GM18907 (cell line): ENCODE data around the gene EPHA2.
"Not testable (repeated sequence)": the region's sequence is repeated elsewhere in the genome, so short reads cannot be mapped to it uniquely, and the experiment has no call there.

Experiments
- ATAC-seq: cut with Tn5 transposase; IDR thresholded peaks from one replicate; pipeline ENCODE4 v1.9.1; 2021; ENCODE audit warnings: mild to moderate bottlenecking, moderate library complexity; ENCODE audit not compliant: unreplicated experiment

The EPHA2 gene

DNA sequence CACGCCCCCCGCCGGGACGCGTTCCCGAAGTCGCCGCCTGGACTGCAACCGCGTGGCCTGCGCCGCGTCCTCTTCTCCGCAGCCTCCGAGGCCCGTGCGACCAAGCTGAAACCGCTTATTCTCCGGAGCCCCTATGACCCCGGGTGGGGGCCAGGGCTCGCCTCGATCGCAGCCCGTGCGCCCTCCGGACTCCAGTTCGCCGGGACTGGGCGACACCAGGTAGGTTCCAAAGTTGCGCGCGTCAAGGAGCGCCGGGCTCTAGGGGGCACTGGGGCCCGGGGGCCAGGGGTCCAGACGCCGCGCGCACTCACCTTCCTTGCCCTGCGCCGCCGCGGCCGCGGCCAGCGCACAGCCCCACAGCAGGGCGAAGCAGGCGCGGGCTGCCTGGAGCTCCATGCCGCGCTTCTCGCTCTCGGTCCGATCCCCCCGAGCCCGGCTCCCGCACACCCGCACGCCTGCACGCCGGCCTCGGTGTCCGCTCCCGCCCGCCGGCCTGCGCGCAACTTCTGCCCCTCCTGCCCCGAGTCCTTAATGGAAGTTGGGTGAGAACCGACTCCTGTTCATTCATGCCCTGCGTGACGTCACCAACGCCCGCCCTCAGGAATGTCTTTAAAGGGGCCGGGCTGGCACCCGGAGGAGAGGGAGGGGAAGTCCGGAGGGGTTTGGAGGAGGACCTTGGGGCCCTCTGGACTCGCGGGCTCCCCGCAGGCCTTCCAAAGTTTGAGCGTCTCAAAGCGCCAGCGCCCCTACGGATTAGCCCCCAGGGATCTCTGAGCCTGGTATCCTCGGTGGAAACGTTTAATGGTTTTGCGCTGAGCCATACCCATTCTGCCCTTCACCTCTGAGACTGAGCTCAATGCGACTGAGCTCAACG lies at the start of gene EPHA2:
EPHA2 (minus strand) TSS at position 533 of the 874 bp plus-strand sequence; CDS start at position 396, 137 bp downstream.
- ATAC-seq: no peak

GRCh38 chr1:16205334-16205671 lies 49.4 kb upstream of the EPHA2 start:
- ATAC-seq: no peak

DNA sequence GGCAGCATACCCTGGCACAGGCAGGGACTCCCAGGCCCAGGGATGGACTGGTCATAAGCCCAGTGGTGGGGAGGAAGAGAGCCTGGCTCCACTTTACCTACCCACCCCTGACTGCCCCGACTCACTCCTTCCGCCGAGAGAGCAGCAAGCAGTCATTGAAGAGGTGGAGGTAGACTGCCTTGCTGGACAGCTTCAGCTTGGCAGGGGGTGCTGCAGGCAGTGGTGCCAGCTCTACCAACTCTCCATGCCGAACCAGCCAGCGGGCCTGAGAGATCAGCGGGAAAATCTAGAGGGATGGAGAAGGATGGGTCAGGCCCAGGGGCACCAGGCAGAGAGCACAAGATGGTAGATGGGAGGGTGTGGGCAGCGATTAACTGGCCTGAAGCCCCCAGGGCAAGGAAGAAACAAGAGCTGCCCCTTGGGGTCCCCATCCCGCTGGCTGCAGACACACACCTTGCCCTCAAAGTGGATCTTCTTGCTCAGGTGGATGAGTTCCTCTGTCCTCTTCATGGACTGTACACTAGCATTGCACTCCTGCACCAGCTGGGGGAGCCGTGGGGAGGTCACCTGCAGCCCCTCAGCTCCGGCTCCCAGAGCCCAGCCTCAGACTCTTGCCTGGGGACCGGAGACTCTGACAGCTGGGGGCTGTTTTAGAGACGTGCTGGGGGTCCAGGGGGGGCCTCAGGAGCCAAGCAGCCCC lies 48.9 kb upstream of the EPHA2 start:
- ATAC-seq: no peak

- no peak for ATAC-seq
Observed at GRCh38 chr1:16204216-16204615, 48.3 kb upstream of the EPHA2 start.

- ATAC-seq: no peak
Observed at GRCh38 chr1:16203550-16203949, 47.7 kb upstream of the EPHA2 start.

DNA sequence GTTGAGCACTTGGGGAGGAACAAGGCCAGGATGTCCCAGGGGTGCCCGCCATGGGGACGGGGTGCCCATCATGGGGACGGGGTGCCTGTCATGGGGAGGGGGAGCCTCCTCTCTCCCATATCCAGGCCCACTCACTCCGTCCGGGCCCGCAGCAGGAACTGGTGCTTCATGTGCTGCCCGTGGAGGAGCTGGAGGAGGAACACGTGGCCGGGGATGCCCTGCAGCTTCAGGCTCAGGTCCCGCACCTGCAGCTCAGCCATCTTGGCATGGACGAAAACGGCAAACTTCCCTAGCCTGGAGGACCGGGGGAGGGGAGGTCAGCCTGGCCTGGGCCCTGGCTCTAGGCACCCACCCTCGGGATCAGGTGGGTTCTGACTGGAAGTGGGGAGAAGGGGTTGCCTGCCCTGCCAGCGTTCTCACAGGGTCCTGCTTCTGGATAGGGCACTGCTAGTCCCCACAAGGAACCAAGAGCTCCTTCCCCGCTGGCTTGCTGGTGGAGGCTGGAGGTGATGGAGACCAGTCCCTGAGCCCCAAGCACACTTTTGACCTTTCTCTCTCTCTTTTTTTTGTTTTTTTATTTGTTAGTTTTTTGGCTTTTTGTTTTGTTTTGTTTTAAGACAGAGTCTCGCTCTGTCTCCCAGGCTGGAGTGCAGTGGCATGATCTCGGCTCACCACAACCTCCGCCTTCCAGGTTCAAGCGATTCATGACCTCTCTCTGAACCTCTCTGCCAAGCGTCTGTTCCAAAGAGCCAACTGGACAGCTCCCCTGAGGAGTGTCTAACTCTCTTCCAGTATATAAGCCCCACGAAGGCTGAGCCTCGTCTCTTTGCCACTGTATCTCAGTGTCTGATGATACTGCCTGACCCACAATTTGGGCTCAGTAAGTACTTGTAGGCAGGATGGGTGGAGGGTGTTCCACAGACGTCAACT lies 46.7 kb upstream of the EPHA2 start:
- ATAC-seq: no peak

DNA sequence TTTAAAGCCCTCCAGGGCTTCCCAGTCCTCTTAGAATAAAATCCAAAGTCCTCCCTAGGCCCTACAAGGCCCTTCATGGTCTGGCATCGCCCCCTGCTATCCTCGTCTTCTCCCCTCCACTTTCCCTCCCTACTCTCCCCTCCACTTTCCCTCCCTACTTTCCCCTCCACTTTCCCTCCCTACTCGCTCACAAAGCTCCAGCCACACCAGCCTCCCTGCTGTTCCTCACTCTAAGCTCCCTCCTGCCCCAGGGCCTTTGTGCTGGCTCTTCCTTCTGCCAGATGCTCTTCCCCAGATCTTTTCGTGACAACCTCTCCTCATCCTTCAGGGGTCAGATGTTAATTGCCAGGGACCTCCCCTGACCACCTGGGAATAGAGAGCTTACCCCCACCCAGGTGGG lies 43.8 kb upstream of the EPHA2 start:
- no peak for ATAC-seq

DNA sequence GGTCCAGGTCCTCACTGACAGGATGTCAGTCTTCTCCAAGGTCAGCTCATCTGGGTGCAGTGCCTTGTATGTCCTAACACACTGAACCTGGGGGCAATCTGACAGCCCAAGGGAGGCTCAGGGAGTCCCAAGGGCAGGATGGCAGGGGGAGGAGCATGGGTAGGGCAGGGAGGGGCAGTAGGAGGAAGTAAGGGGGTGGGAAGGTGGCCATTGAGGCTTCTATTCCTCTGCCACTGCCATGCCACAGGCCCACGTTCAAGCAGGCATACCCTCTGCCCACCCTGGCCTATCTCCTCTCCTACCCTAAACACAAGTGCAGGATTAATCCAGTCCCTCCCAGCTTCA lies 43.3 kb upstream of the EPHA2 start:
- ATAC-seq: no peak

GRCh38 chr1:16198444-16199156 lies 42.7 kb upstream of the EPHA2 start:
- ATAC-seq: no peak

DNA sequence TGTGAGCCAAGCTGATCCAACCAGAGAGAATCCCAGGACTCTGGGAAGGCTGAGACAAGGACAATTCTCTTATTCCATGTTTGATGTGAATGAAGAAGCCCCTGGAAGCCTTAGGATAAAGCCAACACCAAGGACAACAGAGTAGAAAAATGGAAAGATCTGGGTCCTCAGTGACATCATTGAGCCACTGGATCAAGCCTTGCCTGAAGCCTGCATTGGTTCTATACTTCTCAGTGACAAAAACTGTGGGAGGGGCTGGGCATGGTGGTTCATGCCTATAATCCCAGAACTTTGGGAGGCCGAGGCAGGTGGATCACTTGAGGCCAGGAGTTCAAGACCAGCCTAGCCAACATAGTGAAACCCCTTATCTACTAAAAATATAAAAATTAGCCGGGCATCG lies 41.0 kb upstream of the EPHA2 start:
- no peak for ATAC-seq

DNA sequence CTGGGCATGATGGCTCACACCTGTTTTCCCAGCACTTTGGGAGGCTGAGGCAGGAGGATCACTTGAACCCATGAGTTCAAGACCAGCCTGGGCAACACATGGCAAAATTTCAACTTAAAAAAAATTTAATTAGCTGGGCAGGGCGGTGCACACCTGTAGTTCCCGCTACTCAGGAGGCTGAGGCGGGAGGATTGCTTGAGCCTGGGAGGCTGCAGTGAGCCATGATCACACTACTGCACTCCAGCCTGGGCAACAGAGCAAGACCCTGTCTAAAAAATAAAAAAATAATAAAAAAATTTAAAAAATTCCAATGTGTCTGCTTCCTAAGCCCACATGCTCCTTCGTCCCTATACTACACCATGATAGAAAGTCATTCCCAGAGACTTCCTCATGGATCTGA lies 40.3 kb upstream of the EPHA2 start:
- ATAC-seq: not testable (repeated sequence)

GRCh38 chr1:16195518-16195905 lies 39.6 kb upstream of the EPHA2 start:
- ATAC-seq: no peak

DNA sequence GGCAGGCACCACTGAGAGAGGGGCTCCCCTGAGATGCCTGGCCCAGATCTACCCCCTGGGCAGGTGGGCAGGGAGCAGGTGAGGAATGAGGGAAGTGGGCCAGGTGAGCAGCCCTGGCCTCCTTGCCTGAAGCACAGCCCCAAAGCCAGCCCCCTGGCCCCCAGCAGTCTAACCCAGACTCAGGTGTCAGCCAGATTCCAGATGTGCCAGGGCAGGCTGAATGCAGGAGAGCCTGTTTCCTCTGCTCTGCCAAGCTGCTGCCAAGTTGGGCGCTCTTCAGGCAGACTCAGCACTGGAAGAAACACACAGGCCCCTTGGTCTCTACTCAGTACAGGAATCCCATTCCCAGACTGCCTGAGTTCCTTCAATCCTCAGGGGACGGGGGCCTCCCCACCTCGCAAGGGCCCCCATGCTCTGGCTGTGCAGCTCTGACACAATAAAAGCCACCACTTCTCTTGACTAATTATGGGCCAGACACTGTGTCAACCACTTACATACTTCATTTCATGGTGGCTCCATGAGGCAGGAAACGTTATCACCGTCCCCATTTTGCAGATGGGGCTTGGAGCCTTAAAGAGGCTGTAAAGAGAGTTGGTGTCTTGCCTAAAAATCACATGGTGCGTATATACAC lies 36.2 kb upstream of the EPHA2 start:
- no peak for ATAC-seq

DNA sequence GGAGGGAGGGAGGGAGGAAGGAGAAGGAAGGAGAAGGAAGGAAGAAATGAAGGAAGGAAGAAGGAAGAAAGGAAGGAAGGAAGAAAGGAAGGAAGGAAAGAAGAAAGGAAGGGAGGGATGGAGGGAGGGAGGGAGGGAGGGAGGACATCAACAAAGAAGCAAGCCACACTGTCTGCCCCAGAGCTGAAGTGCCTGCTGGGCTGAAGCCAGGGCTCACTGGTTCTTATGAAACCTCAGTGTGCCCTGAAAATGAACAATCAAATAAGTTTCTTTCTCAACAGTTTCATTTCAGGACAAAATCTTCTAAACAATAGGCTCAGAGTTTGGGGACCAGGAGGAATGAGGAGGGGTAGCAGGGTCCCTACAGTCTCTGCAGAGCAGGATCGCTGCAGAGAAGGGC lies 35.4 kb upstream of the EPHA2 start:
- ATAC-seq: no peak

DNA sequence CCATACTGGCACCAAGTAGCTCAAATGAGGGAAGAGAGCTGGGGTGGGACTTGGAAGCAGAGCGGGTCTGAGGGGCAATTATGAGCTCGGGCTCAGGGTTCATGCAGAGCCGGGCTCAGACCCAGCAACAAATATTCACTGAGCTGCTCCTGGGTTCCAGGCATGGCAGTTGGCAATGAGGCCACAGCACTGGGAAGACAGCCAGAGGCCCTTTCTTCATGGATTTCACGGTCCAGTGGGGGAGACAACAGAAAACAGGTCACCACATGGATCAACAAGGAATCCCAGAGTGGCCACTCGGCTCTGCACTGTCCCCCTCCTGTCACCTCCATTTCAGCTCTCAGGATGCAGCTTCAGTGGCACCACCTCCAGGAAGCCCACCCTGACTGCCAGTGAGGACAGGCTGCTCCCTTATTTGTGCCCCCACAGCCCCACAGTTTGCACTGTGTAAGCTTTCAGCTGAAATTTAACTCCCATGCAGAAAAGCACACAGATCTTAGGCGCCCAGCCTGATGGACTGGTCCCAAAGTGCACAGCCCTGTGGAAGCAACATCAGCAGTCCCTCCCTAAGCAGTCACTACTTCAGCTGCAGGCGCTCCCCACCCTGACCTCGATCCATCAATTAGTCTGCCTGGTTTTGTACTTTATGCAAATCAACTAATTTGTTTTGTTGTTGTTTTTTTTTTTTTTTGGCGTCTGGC lies 34.2 kb upstream of the EPHA2 start:
- no peak for ATAC-seq

GRCh38 chr1:16189003-16189402 lies 33.1 kb upstream of the EPHA2 start:
- no peak for ATAC-seq

DNA sequence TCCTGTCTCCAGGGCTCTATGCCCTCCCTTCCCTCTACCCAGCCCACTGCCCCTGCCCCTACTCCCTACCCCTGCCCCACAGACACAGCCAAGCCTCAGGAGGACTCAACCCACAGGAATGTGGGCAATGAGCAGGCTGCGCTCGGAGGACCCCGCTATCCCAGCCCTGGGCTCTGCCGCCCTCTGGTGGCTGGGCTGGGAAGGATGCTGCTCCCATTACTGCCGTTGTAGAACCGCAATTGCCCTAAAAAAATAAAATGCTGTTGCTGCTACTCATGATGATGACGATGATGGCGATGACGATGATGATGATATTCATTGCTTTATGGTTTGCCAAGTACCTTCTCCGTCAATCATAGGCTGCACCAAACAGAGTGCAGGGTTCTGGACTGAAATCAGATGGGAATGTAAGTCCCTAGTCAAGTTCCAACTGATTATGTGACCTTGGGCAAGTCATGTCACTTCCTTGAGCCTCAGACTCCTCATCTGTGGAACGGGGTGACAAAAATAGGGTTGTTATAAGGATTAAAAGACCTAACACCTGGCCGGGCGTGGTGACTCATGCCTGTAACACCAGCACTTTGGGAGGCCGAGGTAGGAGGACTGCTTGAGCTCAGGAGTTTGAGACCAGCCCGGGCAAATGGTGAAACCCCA lies 32.0 kb upstream of the EPHA2 start:
- ATAC-seq: no peak

DNA sequence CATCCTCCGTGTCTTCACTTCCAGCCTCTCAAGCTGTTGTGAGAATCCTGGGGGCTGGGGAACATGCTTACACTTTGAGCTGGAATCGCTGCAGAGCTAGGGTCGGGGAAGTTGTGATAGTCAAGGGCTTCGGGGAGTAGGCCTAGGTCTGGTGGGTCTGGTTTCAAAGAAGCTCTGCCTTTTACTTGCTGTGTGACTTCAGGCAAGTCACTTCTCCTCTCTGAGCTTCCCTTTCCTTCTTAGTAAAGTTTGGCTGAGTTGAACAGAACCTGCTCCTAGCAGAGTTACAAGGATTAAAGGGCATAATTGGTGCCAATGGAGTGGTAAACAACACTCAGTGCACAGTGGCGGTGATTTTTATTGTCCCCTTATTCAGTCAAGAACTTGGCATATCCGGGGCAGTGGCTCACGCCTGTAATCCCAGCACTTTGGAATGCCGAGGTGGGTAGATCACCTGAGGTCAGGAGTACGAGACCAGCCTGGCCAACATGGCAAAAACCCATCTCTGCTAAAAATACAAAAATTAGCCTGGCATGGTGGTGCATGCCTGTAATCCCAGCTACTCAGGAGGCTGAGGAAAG lies 30.9 kb upstream of the EPHA2 start:
- no peak for ATAC-seq
